Gastroesophageal sphincter (tissue), 4 donors: ENCODE results near the gene PTK6. TPM values are rescaled to one million over a fixed set of nuclear protein-coding genes. Genes with fewer than 3 reads are reported as not detected.

ENCODE experiments used
- ATAC-seq: fragments of 150-250 bp; one replicate; pipeline ENCODE4 v1.9.1; 2016; ENCODE audit warnings: mild to moderate bottlenecking, moderate library complexity
- H3K27ac ChIP-seq, 4 donors: fragments of 200-600 bp; sonication (generic) in 3 of 4; 1 replicate in 3 of 4; 2 replicates in 1 of 4; pipeline ENCODE4 v1.5.1; 2016 to 2019
- H3K27me3 ChIP-seq: fragments of 200-600 bp; sonication (generic); one replicate; pipeline ENCODE4 v1.5.1; 2019
- H3K36me3 ChIP-seq, 2 donors: fragments of 200-600 bp; sonication (generic); one replicate each; pipeline ENCODE4 v1.5.1; 2019; ENCODE audit warnings: control low read depth in 1 of 2
- H3K4me1 ChIP-seq, 3 donors: fragments of 200-600 bp; sonication (generic); 1 replicate in 2 of 3; 2 replicates in 1 of 3; pipeline ENCODE4 v1.5.1; 2016 to 2019; ENCODE audit warnings: control low read depth in 2 of 3
- H3K4me3 ChIP-seq, 2 donors: fragments of 200-600 bp; sonication (generic); one replicate each; pipeline ENCODE4 v1.5.1; 2019; ENCODE audit warnings: mild to moderate bottlenecking in 1 of 2, moderate library complexity in 1 of 2
- H3K9me3 ChIP-seq, 3 donors: fragments of 200-600 bp; sonication (generic); one replicate each; pipeline ENCODE4 v1.5.1; 2017 to 2019; ENCODE audit warnings: control low read depth in 2 of 3
- CTCF ChIP-seq, 4 experiments: fragments of 200-600 bp in 2 of 4; fragments of 450-650 bp in 2 of 4; sonication (generic) in 1 of 4; IDR thresholded peaks; one replicate each; pipeline ENCODE4 v1.5.1; 2017 to 2019; ENCODE audit warnings: antibody characterized with exemption in 4 of 4, mild to moderate bottlenecking in 2 of 4, moderate library complexity in 2 of 4
- EP300 ChIP-seq: sonication (generic); formaldehyde crosslinking; IDR thresholded peaks from one replicate; pipeline ENCODE4 v1.6.1; 2017; ENCODE audit warnings: antibody characterized with exemption, mild to moderate bottlenecking
- POLR2A ChIP-seq, 2 donors: fragments of 450-650 bp; IDR thresholded peaks; one replicate each; pipeline ENCODE4 v1.6.1; 2017; ENCODE audit warnings: antibody characterized with exemption in 2 of 2, mild to moderate bottlenecking in 2 of 2, moderate library complexity in 1 of 2
- POLR2AphosphoS5 ChIP-seq: sonication (generic); formaldehyde crosslinking; IDR thresholded peaks from one replicate; pipeline ENCODE4 v1.6.1; 2017; ENCODE audit warnings: antibody characterized with exemption
- whole genome bisulfite sequencing, 2 donors: methylation state at CpG; one replicate each; pipeline ENCODE4 v1.1.5; 2018; ENCODE audit warnings: low coverage in 1 of 2; 5-methylcytosine and 5-hydroxymethylcytosine counted together
- total RNA-seq, 4 donors: library from RNA; depleted of rRNA; stranded (reverse); fragments of >200 nt; gene quantifications; one replicate each; pipeline ENCODE4 v1.1.0, GENCODE V29; 2016

PTK6 gene
- total RNA-seq, 4 donors from 2014 or later: 0.13 to 2.1 (median 0.42) TPM; not detected in 1

DNA sequence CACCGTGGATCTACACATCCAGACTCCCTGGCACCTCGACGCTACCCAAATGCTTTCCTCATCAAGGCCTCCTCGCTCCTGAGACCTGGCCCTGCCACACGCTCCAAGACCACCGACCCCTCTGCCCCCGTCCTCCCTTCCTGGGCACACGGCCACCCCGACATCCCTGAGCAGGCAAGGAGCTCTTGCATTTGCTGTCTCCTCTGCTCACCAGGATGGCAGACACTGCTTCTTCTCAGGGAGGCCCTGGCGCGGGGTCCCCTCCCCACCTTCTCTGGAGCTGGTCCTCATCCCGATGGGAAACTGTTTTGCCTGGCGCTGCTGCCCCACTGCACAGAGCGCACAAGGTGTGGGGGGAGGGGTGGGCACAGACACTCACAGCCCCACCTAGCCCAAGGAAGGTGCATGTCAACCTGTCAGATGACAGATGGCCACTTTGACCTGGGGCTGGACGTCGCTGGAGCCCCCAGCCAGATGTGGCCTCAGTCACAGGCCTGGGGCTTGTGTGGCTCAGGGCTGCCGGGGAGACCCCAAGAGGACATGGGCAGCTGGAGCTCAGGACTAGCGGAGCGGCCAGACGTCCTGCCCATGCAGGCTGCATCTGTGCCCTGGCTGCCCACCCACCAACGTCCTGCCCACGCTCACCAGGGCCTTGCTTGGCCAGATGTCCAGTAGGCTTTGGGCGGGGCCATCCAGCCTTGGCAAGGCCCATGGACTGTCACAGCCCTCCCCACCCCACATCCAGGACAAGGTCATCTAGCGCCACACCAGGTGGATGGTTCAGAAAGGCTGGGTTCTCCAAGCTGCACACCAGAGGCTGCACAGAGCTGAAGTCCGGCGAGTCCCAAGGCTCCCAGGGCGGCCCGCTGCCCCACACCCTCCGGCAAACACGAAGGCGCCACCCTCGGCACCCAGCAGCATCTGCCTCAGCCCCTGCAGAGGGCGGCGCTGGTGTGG lies 58.6 kb downstream of the PTK6 start:
- H3K9me3 ChIP-seq: no peaks in the 10 kb centered on the region
- no peak overlapping the region for H3K27ac ChIP-seq
- WGBS, 2 donors: 86% methylated on average over 8 of the region's 34 CpGs; no CpG with 5 or more reads in 1 of the 2 donors
- ATAC-seq: no peak
- no peaks in the 10 kb centered on the region for H3K4me1 ChIP-seq
- H3K27me3 ChIP-seq: peaks cover 100% of the 10 kb centered on the region
- no peak overlapping the region for H3K4me3 ChIP-seq
- no peak for TF ChIP-seq POLR2A (IDR thresholded peaks at IDR 0.05)
- TF ChIP-seq CTCF (IDR thresholded peaks at IDR 0.05): no peak
- TF ChIP-seq POLR2AphosphoS5: no peak
- TF ChIP-seq EP300: no peak
- no peaks in the 10 kb centered on the region for H3K36me3 ChIP-seq

Other genes starting within 250 kb of the PTK6 start
- not detected for gene COL20A1, start 244.2 kb downstream of the PTK6 start, total RNA-seq
- not detected for gene CHRNA4, start 176.0 kb downstream of the PTK6 start, total RNA-seq
- under 1 TPM in 3 of 4 donors, not detected in 1; 0.19 to 0.40 (median 0.40) TPM for gene KCNQ2, start 64.7 kb downstream of the PTK6 start, total RNA-seq
- gene EEF1A2, start 38.3 kb downstream of the PTK6 start, total RNA-seq: 1 to 10 TPM in 3 of 4 donors, under 1 TPM in 1; 0.47 to 6.5 (median 3.4) TPM
- gene PPDPF, start 16.6 kb downstream of the PTK6 start, total RNA-seq: 100 to 1,000 TPM; 114 to 256 (median 162) TPM
- gene SRMS, start 10.4 kb upstream of the PTK6 start, total RNA-seq: not detected
- under 1 TPM in 1 of 4 donors, not detected in 3; 0.27 TPM for gene FNDC11, start 16.8 kb upstream of the PTK6 start, total RNA-seq
- 10 to 100 TPM; 14.2 to 22.2 (median 20.2) TPM for gene HELZ2, start 36.9 kb upstream of the PTK6 start, total RNA-seq
- gene GMEB2, start 89.7 kb upstream of the PTK6 start, total RNA-seq: 10 to 100 TPM in 3 of 4 donors, 1 to 10 TPM in 1; 9.8 to 16.1 (median 12.1) TPM
- 10 to 100 TPM; 13.7 to 31.6 (median 17.0) TPM for gene STMN3, start 116.0 kb upstream of the PTK6 start, total RNA-seq
- 10 to 100 TPM in 3 of 4 donors, 1 to 10 TPM in 1; 7.1 to 43.7 (median 18.7) TPM for gene RTEL1, start 120.9 kb upstream of the PTK6 start, total RNA-seq
- 10 to 100 TPM in 3 of 4 donors, 1 to 10 TPM in 1; 8.9 to 27.8 (median 15.4) TPM for gene TNFRSF6B, start 159.3 kb upstream of the PTK6 start, total RNA-seq
- 10 to 100 TPM; 38.9 to 56.4 (median 49.0) TPM for gene ARFRP1, start 170.6 kb upstream of the PTK6 start, total RNA-seq
- gene ZGPAT, start 170.7 kb upstream of the PTK6 start, total RNA-seq: 10 to 100 TPM; 21.7 to 51.7 (median 32.9) TPM
- 10 to 100 TPM in 1 of 4 donors, 1 to 10 TPM in 3; 4.7 to 17.0 (median 7.2) TPM for gene LIME1, start 199.3 kb upstream of the PTK6 start, total RNA-seq
- 10 to 100 TPM; 36.5 to 98.7 (median 59.9) TPM for gene SLC2A4RG, start 202.4 kb upstream of the PTK6 start, total RNA-seq